Neural cell (in vitro differentiated cells): ENCODE results near the gene CEP350. TPM values are rescaled to one million over a fixed set of nuclear protein-coding genes. Genes with fewer than 3 reads are reported as not detected.

Source experiments
- H2AFZ ChIP-seq: fragments of 200-600, 300-800 bp; sonication (generic), shearing (Covaris generic); 2 replicates; pipeline ENCODE4 v1.6.0; 2014; ENCODE audit warnings: low read depth, mild to moderate bottlenecking, antibody characterized with exemption, low read length, moderate library complexity
- H3F3A ChIP-seq: fragments of 200-600 bp; shearing (Covaris generic); 2 replicates; pipeline ENCODE4 v1.6.1; 2016; ENCODE audit warnings: mild to moderate bottlenecking, moderate library complexity, mixed read lengths, antibody characterized with exemption, low read length; ENCODE audit not compliant: insufficient read depth, poor library complexity, severe bottlenecking
- H3K27ac ChIP-seq: fragments of 200-600, 300-800 bp; sonication (generic), shearing (Covaris generic); 2 replicates; pipeline ENCODE4 v1.5.1; 2014; ENCODE audit warnings: mild to moderate bottlenecking, low read length, moderate library complexity
- H3K27me3 ChIP-seq: fragments of 300-800, 200-600 bp; sonication (generic), shearing (Covaris generic); 2 replicates; pipeline ENCODE4 v1.6.0; 2014; ENCODE audit warnings: mild to moderate bottlenecking, low read depth, low read length, moderate library complexity; ENCODE audit not compliant: insufficient read depth
- H3K36me3 ChIP-seq: fragments of 300-800, 200-600 bp; sonication (generic), shearing (Covaris generic); 2 replicates; pipeline ENCODE4 v1.5.1; 2014; ENCODE audit warnings: mild to moderate bottlenecking, antibody characterized with exemption, low read length, moderate library complexity; ENCODE audit not compliant: insufficient read depth
- H3K4me2 ChIP-seq: fragments of 300-800, 200-600 bp; sonication (generic), shearing (Covaris generic); 2 replicates; pipeline ENCODE4 v1.6.0; 2014; ENCODE audit warnings: mild to moderate bottlenecking, low read length
- H3K4me3 ChIP-seq: fragments of 300-800, 200-600 bp; sonication (generic), shearing (Covaris generic); 2 replicates; pipeline ENCODE4 v1.5.1; 2014; ENCODE audit warnings: mild to moderate bottlenecking, low read length, moderate library complexity
- H3K79me2 ChIP-seq: fragments of 200-600 bp; shearing (Covaris generic); replicated peaks from 2 replicates; pipeline ENCODE4 v1.6.0; 2014; ENCODE audit warnings: mild to moderate bottlenecking, low read length, moderate library complexity; ENCODE audit not compliant: insufficient read depth
- H3K9ac ChIP-seq: fragments of 300-800, 200-600 bp; sonication (generic), shearing (Covaris generic); 2 replicates; pipeline ENCODE4 v1.6.1; 2016; ENCODE audit warnings: mild to moderate bottlenecking, low read length, mixed read lengths
- H3K9me2 ChIP-seq: fragments of 200-600 bp; shearing (Covaris generic); 2 replicates; pipeline ENCODE4 v1.6.1; 2016; ENCODE audit warnings: mild to moderate bottlenecking, low read length, mixed read lengths; ENCODE audit not compliant: insufficient read depth
- H3K9me3 ChIP-seq: fragments of 200-600, 300-800 bp; sonication (generic), shearing (Covaris generic); 2 replicates; pipeline ENCODE4 v1.6.1; 2016; ENCODE audit warnings: mild to moderate bottlenecking, mixed run types, low read length, moderate library complexity, mixed read lengths
- H4K20me1 ChIP-seq: fragments of 200-600 bp; shearing (Covaris generic); 2 replicates; pipeline ENCODE4 v1.6.1; 2016; ENCODE audit warnings: mild to moderate bottlenecking, mixed run types; ENCODE audit not compliant: insufficient read depth
- EP300 ChIP-seq: fragments of 450-650 bp; conservative IDR thresholded peaks from 2 replicates; pipeline ENCODE4 v1.6.1; 2014; ENCODE audit warnings: antibody characterized with exemption, mild to moderate bottlenecking, moderate library complexity; ENCODE audit not compliant: poor library complexity, severe bottlenecking
- EZH2 ChIP-seq: fragments of 200-600, 300-800 bp; shearing (Covaris generic), sonication (generic); IDR thresholded peaks from 2 replicates; pipeline ENCODE4 v1.6.1; 2014; ENCODE audit warnings: antibody characterized with exemption, low read length, borderline replicate concordance, mild to moderate bottlenecking; ENCODE audit not compliant: insufficient read depth, poor library complexity, severe bottlenecking
- MXI1 ChIP-seq: fragments of 450-650 bp; conservative IDR thresholded peaks from 2 replicates; pipeline ENCODE4 v1.6.1; 2014; ENCODE audit warnings: antibody characterized with exemption, mild to moderate bottlenecking; ENCODE audit not compliant: poor library complexity, severe bottlenecking
- POLR2AphosphoS5 ChIP-seq: IDR thresholded peaks from 2 replicates; pipeline ENCODE4 v1.6.1; 2012
- RAD21 ChIP-seq: fragments of 450-650 bp; conservative IDR thresholded peaks from 2 replicates; pipeline ENCODE4 v1.6.1; 2014; ENCODE audit warnings: antibody characterized with exemption, mild to moderate bottlenecking, moderate library complexity
- SMC3 ChIP-seq: fragments of 450-650 bp; conservative IDR thresholded peaks from 2 replicates; pipeline ENCODE4 v1.6.1; 2014; ENCODE audit warnings: antibody characterized with exemption, mild to moderate bottlenecking, moderate library complexity; ENCODE audit not compliant: poor library complexity
- TAF1 ChIP-seq: IDR thresholded peaks from 2 replicates; pipeline ENCODE4 v1.6.1; 2012; ENCODE audit warnings: low read depth
- polyA plus RNA-seq: library from polyadenylated mRNA; depleted of rRNA; stranded (reverse); fragments of >200 nt; gene quantifications from 2 replicates; pipeline ENCODE4 v1.2.3, GENCODE V29; 2014
- TF ChIP-seq, protein P1 (sequence below): IDR thresholded peaks from 2 replicates; pipeline ENCODE4 v1.6.1; 2012; ENCODE audit warnings: borderline replicate concordance
- TF ChIP-seq, protein P2 (sequence below): fragments of 450-650 bp; IDR thresholded peaks from 2 replicates; pipeline ENCODE4 v1.5.1; 2014; ENCODE audit warnings: antibody characterized with exemption, mild to moderate bottlenecking, moderate library complexity; ENCODE audit not compliant: poor library complexity, severe bottlenecking

Gene CEP350
- polyA plus RNA-seq, 1 donor from 2014 or later: 28.1 TPM

DNA sequence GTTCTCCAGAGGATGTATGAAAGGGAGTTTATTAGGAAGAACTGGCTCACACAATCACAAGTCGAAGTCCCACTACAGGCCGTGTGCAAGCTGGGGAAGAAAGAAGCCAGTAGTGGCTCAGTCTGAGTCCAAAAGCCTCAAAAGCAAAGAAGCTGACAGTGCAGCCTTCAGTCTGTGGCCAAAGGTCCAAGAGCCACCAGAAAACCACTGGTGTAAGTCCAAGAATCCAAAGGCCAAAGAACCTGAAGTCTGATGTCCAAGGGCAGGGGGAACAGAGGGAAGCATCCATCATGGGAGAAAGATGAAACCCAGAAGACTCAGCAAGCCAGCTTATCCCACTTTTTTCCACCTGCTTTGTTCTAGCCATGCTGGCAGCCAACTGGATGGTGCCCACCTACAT lies 21.4 kb upstream of the CEP350 start:
- no peaks in the 10 kb centered on the region for H3K9me2 ChIP-seq
- H3K36me3 ChIP-seq: no peaks in the 10 kb centered on the region
- no peaks in the 10 kb centered on the region for H3K79me2 ChIP-seq
- H3K27ac ChIP-seq: no peak overlapping the region
- H4K20me1 ChIP-seq: no peaks in the 10 kb centered on the region
- H3K4me2 ChIP-seq: no peak overlapping the region
- H3K27me3 ChIP-seq: no peaks in the 10 kb centered on the region
- H3K9me3 ChIP-seq: no peaks in the 10 kb centered on the region
- H3F3A ChIP-seq: no peaks in the 10 kb centered on the region
- H2AFZ ChIP-seq: no peak overlapping the region
- no peak overlapping the region for H3K4me3 ChIP-seq
- TF ChIP-seq EP300: no peak
- TF ChIP-seq TAF1: no peak
- no peak for TF ChIP-seq EZH2
- TF ChIP-seq, protein P1, sequence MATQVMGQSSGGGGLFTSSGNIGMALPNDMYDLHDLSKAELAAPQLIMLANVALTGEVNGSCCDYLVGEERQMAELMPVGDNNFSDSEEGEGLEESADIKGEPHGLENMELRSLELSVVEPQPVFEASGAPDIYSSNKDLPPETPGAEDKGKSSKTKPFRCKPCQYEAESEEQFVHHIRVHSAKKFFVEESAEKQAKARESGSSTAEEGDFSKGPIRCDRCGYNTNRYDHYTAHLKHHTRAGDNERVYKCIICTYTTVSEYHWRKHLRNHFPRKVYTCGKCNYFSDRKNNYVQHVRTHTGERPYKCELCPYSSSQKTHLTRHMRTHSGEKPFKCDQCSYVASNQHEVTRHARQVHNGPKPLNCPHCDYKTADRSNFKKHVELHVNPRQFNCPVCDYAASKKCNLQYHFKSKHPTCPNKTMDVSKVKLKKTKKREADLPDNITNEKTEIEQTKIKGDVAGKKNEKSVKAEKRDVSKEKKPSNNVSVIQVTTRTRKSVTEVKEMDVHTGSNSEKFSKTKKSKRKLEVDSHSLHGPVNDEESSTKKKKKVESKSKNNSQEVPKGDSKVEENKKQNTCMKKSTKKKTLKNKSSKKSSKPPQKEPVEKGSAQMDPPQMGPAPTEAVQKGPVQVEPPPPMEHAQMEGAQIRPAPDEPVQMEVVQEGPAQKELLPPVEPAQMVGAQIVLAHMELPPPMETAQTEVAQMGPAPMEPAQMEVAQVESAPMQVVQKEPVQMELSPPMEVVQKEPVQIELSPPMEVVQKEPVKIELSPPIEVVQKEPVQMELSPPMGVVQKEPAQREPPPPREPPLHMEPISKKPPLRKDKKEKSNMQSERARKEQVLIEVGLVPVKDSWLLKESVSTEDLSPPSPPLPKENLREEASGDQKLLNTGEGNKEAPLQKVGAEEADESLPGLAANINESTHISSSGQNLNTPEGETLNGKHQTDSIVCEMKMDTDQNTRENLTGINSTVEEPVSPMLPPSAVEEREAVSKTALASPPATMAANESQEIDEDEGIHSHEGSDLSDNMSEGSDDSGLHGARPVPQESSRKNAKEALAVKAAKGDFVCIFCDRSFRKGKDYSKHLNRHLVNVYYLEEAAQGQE: no peak
- no peak for TF ChIP-seq RAD21
- TF ChIP-seq MXI1: no peak
- no peak for TF ChIP-seq SMC3
- no peak for TF ChIP-seq POLR2AphosphoS5
- TF ChIP-seq, protein P2, sequence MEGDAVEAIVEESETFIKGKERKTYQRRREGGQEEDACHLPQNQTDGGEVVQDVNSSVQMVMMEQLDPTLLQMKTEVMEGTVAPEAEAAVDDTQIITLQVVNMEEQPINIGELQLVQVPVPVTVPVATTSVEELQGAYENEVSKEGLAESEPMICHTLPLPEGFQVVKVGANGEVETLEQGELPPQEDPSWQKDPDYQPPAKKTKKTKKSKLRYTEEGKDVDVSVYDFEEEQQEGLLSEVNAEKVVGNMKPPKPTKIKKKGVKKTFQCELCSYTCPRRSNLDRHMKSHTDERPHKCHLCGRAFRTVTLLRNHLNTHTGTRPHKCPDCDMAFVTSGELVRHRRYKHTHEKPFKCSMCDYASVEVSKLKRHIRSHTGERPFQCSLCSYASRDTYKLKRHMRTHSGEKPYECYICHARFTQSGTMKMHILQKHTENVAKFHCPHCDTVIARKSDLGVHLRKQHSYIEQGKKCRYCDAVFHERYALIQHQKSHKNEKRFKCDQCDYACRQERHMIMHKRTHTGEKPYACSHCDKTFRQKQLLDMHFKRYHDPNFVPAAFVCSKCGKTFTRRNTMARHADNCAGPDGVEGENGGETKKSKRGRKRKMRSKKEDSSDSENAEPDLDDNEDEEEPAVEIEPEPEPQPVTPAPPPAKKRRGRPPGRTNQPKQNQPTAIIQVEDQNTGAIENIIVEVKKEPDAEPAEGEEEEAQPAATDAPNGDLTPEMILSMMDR: no peak
- no peak overlapping the region for H3K9ac ChIP-seq

DNA sequence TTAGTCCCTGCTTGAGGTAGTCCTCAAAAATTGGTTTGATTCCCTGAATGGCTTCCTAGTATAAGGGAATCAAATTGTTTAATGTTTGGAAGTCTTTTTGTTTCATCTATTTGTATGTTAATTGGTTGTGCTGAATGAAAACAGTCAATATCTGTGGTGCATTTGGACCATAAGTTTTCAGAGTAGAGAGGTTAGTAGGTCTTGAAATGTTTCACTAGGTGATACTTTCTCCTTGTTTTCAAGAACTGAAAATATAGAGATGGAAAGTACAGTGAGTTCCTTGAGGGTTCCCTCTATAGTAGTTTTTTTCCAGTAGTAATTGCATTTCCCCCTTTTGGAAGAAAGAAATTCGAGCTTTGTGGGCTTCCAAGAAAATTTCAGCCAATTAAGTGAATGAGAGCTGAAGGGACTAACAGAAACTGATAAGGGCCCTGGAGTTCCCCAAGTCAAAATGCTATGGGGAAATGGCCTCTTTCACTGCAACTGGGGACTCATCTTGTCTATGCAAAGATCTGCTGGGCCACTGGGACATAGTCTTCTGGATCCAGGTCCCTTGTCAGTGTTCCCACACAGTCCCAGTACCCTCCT lies 18.6 kb upstream of the CEP350 start:
- Histone ChIP-seq H3K36me3 (no peaks in the 10 kb centered on the region), H3K4me2 (no peak overlapping the region), H3K27me3 (no peaks in the 10 kb centered on the region), H2AFZ (no peak overlapping the region), H3K9me3 (no peaks in the 10 kb centered on the region), H3K4me3 (no peak overlapping the region), H3K9me2 (no peaks in the 10 kb centered on the region), H3F3A (no peaks in the 10 kb centered on the region), H3K79me2 (no peaks in the 10 kb centered on the region), H4K20me1 (no peaks in the 10 kb centered on the region), H3K27ac (no peak overlapping the region), H3K9ac (no peak overlapping the region)
- no peak for TF ChIP-seq EP300
- TF ChIP-seq EZH2: no peak
